ENCODE results near the gene RBM14.
A peak's percentile ranks its signal among the peaks of the same experiment; 100 is the strongest.

Gene RBM14

DNA sequence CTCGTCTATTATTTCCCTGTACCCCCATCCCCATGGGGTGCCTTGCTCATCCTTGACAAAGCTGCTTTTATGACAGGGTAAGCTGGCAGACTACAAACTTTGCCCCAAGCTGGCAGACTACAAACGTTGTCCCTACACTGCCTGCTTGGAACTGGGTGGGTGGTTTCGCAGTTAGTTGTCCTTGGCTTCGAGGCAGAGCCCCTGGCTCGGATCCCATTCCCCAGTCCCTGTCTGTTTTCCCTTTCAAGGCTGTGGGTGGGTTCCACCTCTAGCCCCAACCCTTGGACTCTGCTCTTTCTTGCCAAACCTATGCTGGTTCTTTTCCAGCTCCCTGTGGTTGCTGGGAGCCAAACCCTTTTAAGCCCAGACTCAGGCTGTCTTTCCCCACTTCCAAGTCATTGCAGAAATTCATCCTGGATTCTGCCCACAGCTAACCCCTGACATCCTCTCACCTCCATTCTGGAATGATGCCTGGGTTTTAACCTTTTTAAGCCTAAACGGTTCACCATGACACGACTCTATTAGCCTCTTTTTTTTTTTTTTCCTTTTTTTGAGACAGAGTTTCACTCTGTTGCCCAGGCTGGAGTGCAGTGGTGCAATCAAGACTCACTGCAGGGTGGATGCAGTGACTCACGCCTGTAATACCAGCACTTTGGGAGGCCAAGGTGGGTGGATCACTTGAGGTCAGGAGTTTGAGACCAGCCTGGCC, 9.2 kb upstream of the RBM14 start:
- TF ChIP-seq, protein P1, sequence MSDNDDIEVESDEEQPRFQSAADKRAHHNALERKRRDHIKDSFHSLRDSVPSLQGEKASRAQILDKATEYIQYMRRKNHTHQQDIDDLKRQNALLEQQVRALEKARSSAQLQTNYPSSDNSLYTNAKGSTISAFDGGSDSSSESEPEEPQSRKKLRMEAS (IDR thresholded peaks at IDR 0.05; ENCODE audit: low read depth, low read length), result no peak
- TF ChIP-seq MYC (IDR thresholded peaks at IDR 0.05; ENCODE audit: low read depth, low read length) (no peak), POLR2A (IDR thresholded peaks at IDR 0.05; ENCODE audit: extremely low read depth, insufficient read length) (no peak)
- TF ChIP-seq, protein P2, sequence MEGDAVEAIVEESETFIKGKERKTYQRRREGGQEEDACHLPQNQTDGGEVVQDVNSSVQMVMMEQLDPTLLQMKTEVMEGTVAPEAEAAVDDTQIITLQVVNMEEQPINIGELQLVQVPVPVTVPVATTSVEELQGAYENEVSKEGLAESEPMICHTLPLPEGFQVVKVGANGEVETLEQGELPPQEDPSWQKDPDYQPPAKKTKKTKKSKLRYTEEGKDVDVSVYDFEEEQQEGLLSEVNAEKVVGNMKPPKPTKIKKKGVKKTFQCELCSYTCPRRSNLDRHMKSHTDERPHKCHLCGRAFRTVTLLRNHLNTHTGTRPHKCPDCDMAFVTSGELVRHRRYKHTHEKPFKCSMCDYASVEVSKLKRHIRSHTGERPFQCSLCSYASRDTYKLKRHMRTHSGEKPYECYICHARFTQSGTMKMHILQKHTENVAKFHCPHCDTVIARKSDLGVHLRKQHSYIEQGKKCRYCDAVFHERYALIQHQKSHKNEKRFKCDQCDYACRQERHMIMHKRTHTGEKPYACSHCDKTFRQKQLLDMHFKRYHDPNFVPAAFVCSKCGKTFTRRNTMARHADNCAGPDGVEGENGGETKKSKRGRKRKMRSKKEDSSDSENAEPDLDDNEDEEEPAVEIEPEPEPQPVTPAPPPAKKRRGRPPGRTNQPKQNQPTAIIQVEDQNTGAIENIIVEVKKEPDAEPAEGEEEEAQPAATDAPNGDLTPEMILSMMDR (IDR thresholded peaks at IDR 0.05; ENCODE audit: low read depth, low read length), result no peak
- no peak for DNase-seq (ENCODE audit: low read depth)
- H3K4me3 ChIP-seq (ENCODE audit: low read depth, low read length), result no peak overlapping the region

DNA sequence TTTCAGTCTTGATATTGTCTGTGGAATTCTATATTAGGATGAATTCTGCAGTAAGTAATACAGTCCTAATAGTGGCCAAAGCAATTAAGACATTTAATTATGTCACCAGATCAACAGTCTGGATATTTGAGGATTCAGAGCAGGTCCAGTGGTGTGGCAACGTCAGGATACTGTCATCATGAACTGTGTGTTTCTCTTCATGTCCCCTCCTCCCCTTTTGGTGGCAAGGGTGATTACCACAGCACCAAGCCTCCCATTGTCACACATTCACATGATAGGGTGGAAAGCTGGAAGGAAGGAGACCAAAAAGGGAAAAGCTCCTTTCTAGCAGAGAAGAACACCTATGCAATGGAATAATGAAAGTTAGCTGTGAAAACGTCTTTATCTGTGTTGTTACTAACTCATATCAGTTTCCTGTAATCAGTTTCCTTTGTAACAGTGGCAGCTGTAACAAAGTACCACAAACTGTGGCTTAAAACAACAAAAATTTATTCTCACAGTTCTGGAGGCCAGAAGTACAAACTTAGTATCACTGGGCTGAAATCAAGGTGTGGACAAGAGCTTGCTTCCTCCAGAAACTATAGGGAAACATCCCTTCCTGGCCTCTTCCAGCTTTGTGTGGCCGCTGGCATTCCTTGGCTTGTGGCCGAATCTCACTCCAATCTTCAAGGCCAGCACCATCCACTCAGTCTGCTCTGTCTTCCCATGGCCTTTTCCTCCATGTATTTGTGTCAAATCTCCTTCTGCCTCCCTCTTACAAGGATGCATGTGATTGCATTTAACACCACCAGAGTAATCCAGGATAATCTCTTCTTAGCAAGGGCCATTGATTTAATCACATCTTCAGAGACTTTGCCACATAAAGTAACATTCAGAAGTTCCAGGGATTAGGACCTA, 6.5 kb upstream of the RBM14 start:
- no peak overlapping the region for H3K4me3 ChIP-seq (ENCODE audit: low read depth, low read length)
- DNase-seq (ENCODE audit: low read depth), result no peak
- no peak for TF ChIP-seq MYC (IDR thresholded peaks at IDR 0.05; ENCODE audit: low read depth, low read length)
- TF ChIP-seq, protein P2 (IDR thresholded peaks at IDR 0.05; ENCODE audit: low read depth, low read length), result no peak
- TF ChIP-seq, protein P1 (IDR thresholded peaks at IDR 0.05; ENCODE audit: low read depth, low read length), result no peak
- no peak for TF ChIP-seq POLR2A (IDR thresholded peaks at IDR 0.05; ENCODE audit: extremely low read depth, insufficient read length)

DNA sequence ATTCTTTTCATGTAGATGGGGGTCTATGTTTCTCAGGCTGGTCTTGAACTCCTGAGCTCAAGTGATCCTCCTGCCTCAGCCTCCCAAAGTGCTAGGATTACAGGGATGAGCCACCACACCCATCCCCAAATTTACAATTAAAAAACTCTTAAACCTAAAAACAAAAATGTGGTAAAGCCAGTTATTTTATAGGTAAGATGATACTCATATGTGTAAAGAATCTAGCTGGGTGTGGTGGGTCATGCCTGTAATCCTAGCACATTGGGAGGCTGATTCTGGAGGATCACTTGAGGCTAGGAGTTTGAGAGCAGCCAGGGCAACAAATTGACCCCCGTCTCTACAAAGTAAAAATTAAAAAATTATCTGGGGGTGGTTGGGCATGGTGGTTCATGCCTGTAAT, 4.0 kb upstream of the RBM14 start:
- TF ChIP-seq POLR2A (IDR thresholded peaks at IDR 0.05; ENCODE audit: extremely low read depth, insufficient read length) (no peak), MYC (IDR thresholded peaks at IDR 0.05; ENCODE audit: low read depth, low read length) (no peak)
- TF ChIP-seq, protein P1 (IDR thresholded peaks at IDR 0.05; ENCODE audit: low read depth, low read length), result no peak
- TF ChIP-seq, protein P2 (IDR thresholded peaks at IDR 0.05; ENCODE audit: low read depth, low read length), result no peak
- DNase-seq (ENCODE audit: low read depth), result no peak
- no peak overlapping the region for H3K4me3 ChIP-seq (ENCODE audit: low read depth, low read length)

DNA sequence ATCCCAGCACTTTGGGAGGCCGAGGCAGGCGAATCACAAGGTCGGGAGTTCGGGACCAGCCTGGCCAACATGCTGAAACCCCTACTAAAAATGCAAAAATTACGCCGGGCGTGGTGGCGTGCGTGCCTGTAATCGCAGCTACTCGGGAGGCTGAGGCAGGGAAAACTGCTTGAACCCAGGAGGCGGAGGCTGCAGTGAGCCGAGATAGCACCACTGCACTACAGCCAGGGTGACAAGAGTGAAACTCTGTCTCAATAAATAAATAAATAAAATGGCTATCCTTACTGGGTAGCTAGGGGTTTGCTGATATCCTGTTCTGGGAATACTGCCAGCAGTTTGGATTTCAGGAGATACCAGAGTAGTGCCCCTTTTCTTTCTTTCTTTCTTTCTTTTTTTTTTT, 2.4 kb upstream of the RBM14 start:
- no peak for DNase-seq (ENCODE audit: low read depth)
- TF ChIP-seq, protein P1 (IDR thresholded peaks at IDR 0.05; ENCODE audit: low read depth, low read length), result no peak
- TF ChIP-seq, protein P2 (IDR thresholded peaks at IDR 0.05; ENCODE audit: low read depth, low read length), result no peak
- TF ChIP-seq MYC (IDR thresholded peaks at IDR 0.05; ENCODE audit: low read depth, low read length) (no peak), POLR2A (IDR thresholded peaks at IDR 0.05; ENCODE audit: extremely low read depth, insufficient read length) (no peak)
- H3K4me3 ChIP-seq (ENCODE audit: low read depth, low read length), result no peak overlapping the region

DNA sequence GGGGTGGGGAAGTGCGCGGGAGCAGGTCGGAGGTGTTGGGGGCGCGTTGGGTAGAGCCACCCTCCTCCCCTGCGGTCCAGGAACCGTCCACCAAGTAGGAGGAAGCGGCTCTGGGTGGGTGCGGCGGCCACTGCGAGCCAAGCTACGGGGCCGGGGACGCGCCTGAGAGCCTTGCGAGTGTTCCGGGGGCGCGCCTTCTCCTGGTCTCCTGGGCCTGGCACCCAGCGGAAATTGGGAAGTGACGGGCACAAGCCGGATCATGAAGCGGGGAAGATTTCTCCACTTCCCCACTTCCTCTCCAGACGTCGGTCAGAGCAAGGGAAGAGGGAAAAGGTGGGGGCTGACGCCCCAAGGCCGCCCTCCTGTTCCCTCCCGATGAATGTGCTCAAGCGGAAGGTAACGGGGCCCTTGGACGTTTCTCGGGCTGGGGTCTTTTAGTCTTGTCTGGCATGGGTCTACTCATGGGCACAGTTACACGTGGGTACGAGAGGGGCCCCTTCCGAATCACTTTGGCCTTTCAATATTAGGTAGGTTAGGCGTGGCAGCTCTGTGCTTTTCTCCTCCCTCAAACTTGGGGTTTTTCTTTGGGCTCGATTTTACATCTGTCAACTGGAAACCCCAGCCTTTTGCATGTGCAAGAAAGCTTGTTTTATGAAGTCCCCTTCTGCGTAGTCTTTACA, 865 bp downstream of the RBM14 start:
- peak overlapping the region; percentile 89 for H3K4me3 ChIP-seq (ENCODE audit: low read depth, low read length)
- no peak for DNase-seq (ENCODE audit: low read depth)
- TF ChIP-seq, protein P2 (IDR thresholded peaks at IDR 0.05; ENCODE audit: low read depth, low read length), result no peak
- TF ChIP-seq MYC (IDR thresholded peaks at IDR 0.05; ENCODE audit: low read depth, low read length), result no peak
- TF ChIP-seq POLR2A (IDR thresholded peaks at IDR 0.05; ENCODE audit: extremely low read depth, insufficient read length), result no peak
- TF ChIP-seq, protein P1 (IDR thresholded peaks at IDR 0.05; ENCODE audit: low read depth, low read length), result no peak

Measured in NB4 (cell line).